GM12878 (cell line): ENCODE results near the gene ACACA. TPM values are rescaled to one million over a fixed set of nuclear protein-coding genes. Genes with fewer than 3 reads are reported as not detected.
A peak's percentile ranks its signal among the peaks of the same experiment; 100 is the strongest.

ENCODE experiments used
- CHD2 ChIP-seq: IDR thresholded peaks from 2 replicates; pipeline ENCODE4 v1.6.1; 2011; ENCODE audit warnings: low read depth, low read length, improper control_type of control experiment, borderline replicate concordance
- CREB1 ChIP-seq: IDR thresholded peaks from 2 replicates; pipeline ENCODE4 v1.6.1; 2012; ENCODE audit warnings: low read depth, mild to moderate bottlenecking, inconsistent platforms
- EED ChIP-seq: sonication (generic); IDR thresholded peaks from 2 replicates; pipeline ENCODE4 v1.6.1; 2016; ENCODE audit warnings: antibody characterized with exemption, low read depth
- EP300 ChIP-seq, 2 experiments: fragments of 150-350 bp in 1 of 2; IDR thresholded peaks; 2 replicates each; pipeline ENCODE4 v1.6.1; 2011 to 2012; ENCODE audit warnings: low read depth in 2 of 2, low read length in 2 of 2, borderline replicate concordance in 1 of 2, improper control_type of control experiment in 1 of 2, inconsistent platforms in 1 of 2; ENCODE audit not compliant: control insufficient read depth in 1 of 2
- ETV6 ChIP-seq, 2 experiments: fragments of 450-650 bp in 1 of 2; IDR thresholded peaks in 1 of 2; conservative IDR thresholded peaks in 1 of 2; 2 replicates each; pipeline ENCODE4 v1.6.1; 2014; ENCODE audit warnings: antibody characterized with exemption in 1 of 2, borderline replicate concordance in 1 of 2, low read depth in 1 of 2, mild to moderate bottlenecking in 1 of 2, moderate library complexity in 1 of 2
- FOS ChIP-seq: IDR thresholded peaks from 3 replicates; pipeline ENCODE4 v1.6.1; 2011; ENCODE audit warnings: borderline replicate concordance; ENCODE audit not compliant: insufficient read length; ENCODE audit errors: extremely low read depth
- GABPA ChIP-seq: IDR thresholded peaks from 2 replicates; pipeline ENCODE4 v1.6.1; 2014; ENCODE audit warnings: antibody characterized with exemption, low read depth, mild to moderate bottlenecking, inconsistent platforms
- GATAD2B ChIP-seq: fragments of 450-650 bp; conservative IDR thresholded peaks from 2 replicates; pipeline ENCODE4 v1.6.1; 2017; ENCODE audit warnings: low read depth, mild to moderate bottlenecking, moderate library complexity
- HCFC1 ChIP-seq: fragments of 150-350 bp; IDR thresholded peaks from 2 replicates; pipeline ENCODE4 v1.6.1; 2014; ENCODE audit warnings: low read length
- HDAC2 ChIP-seq: fragments of 200-600 bp; sonication (generic); IDR thresholded peaks from 2 replicates; pipeline ENCODE4 v1.6.1; 2017
- IKZF2 ChIP-seq, 2 experiments: fragments of 450-650 bp; IDR thresholded peaks; 2 replicates each; pipeline ENCODE4 v1.6.1; 2017; ENCODE audit warnings: mild to moderate bottlenecking in 2 of 2, moderate library complexity in 2 of 2
- JUNB ChIP-seq: IDR thresholded peaks from 2 replicates; pipeline ENCODE4 v1.6.1; 2016; ENCODE audit warnings: antibody characterized with exemption, mild to moderate bottlenecking
- MTA3 ChIP-seq: IDR thresholded peaks from 2 replicates; pipeline ENCODE4 v1.6.1; 2012; ENCODE audit warnings: low read length, inconsistent platforms, borderline replicate concordance
- MXI1 ChIP-seq: fragments of 150-350 bp; IDR thresholded peaks from 2 replicates; pipeline ENCODE4 v1.6.1; 2011; ENCODE audit warnings: low read depth, mild to moderate bottlenecking, inconsistent platforms, low read length, improper control_type of control experiment
- MYC ChIP-seq: IDR thresholded peaks from 2 replicates; pipeline ENCODE4 v1.6.1; 2011; ENCODE audit warnings: mild to moderate bottlenecking, low read length, moderate library complexity, inconsistent platforms; ENCODE audit not compliant: insufficient read depth, insufficient replicate concordance, insufficient read length, severe bottlenecking
- NFIC ChIP-seq: IDR thresholded peaks from 2 replicates; pipeline ENCODE4 v1.6.1; 2012; ENCODE audit warnings: low read depth, mild to moderate bottlenecking, inconsistent platforms, low read length, moderate library complexity
- NR2F1 ChIP-seq: fragments of 450-650 bp; conservative IDR thresholded peaks from 2 replicates; pipeline ENCODE4 v1.6.1; 2017; ENCODE audit warnings: mild to moderate bottlenecking
- PAX5 ChIP-seq: IDR thresholded peaks from 2 replicates; pipeline ENCODE4 v1.6.1; 2011; ENCODE audit warnings: low read depth, low read length, borderline replicate concordance
- PAX8 ChIP-seq: fragments of 450-650 bp; IDR thresholded peaks from 2 replicates; pipeline ENCODE4 v1.6.1; 2017; ENCODE audit warnings: mild to moderate bottlenecking, moderate library complexity
- RFX5 ChIP-seq: IDR thresholded peaks from 2 replicates; pipeline ENCODE4 v1.6.1; 2011; ENCODE audit warnings: low read depth, low read length, improper control_type of control experiment
- SMAD1 ChIP-seq: fragments of 450-650 bp; IDR thresholded peaks from 2 replicates; pipeline ENCODE4 v1.6.1; 2018; ENCODE audit warnings: mild to moderate bottlenecking, low read depth; ENCODE audit not compliant: partially characterized antibody
- SMARCA5 ChIP-seq: fragments of 450-650 bp; IDR thresholded peaks from 2 replicates; pipeline ENCODE4 v1.6.1; 2017; ENCODE audit warnings: mild to moderate bottlenecking
- SPI1 ChIP-seq: IDR thresholded peaks from 2 replicates; pipeline ENCODE4 v1.6.1; 2011; ENCODE audit warnings: low read depth, mild to moderate bottlenecking, low read length, moderate library complexity, borderline replicate concordance; ENCODE audit not compliant: insufficient read depth
- SREBF1 ChIP-seq: IDR thresholded peaks from 2 replicates; pipeline ENCODE4 v1.6.1; 2012; ENCODE audit warnings: mild to moderate bottlenecking, low read length
- TCF7 ChIP-seq: IDR thresholded peaks from 2 replicates; pipeline ENCODE4 v1.6.1; 2014; ENCODE audit warnings: antibody characterized with exemption, borderline replicate concordance
- WRNIP1 ChIP-seq: IDR thresholded peaks from 2 replicates; pipeline ENCODE4 v1.6.1; 2011; ENCODE audit warnings: low read depth, low read length, improper control_type of control experiment, borderline replicate concordance
- ZNF207 ChIP-seq: fragments of 450-650 bp; IDR thresholded peaks from 2 replicates; pipeline ENCODE4 v1.6.1; 2014; ENCODE audit warnings: antibody characterized with exemption, mild to moderate bottlenecking, borderline replicate concordance
- ZNF274 ChIP-seq: IDR thresholded peaks from one replicate; pipeline ENCODE4 v1.8.0; 2011; ENCODE audit not compliant: insufficient read length, insufficient read depth
- ZNF384 ChIP-seq: IDR thresholded peaks from 2 replicates; pipeline ENCODE4 v1.6.1; 2012; ENCODE audit warnings: low read depth, mild to moderate bottlenecking, low read length, improper control_type of control experiment, borderline replicate concordance
- polyA plus RNA-seq, 11 experiments: library from polyadenylated mRNA; depleted of rRNA in 4 of 11; unstranded in 6 of 11; stranded (reverse) in 5 of 11; fragments of >200 nt; fragmentation: Nextera tagmentation in 4 of 11; fragmentation: Illumina TruSeq in 1 of 11; extraction: Ambion mirVana in 4 of 11; extraction: Trizol in 1 of 11; gene quantifications; 1 replicate in 1 of 11; 2 replicates in 10 of 11; pipeline versions ENCODE4 v1.2.1 to v1.2.3, GENCODE V29; 2011 to 2016; ENCODE audit warnings: inconsistent platforms in 2 of 11, missing spikeins in 2 of 11, low read depth in 1 of 11
- total RNA-seq, 4 experiments: library from RNA; depleted of rRNA in 3 of 4; stranded (reverse); fragments of >200 nt in 3 of 4; fragmentation: Illumina TruSeq in 1 of 4; extraction: Trizol in 1 of 4; gene quantifications; 2 replicates each; pipeline versions ENCODE4 v1.2.1 to v1.2.3, GENCODE V29; 2013 to 2021
- TF ChIP-seq, protein P1 (sequence below): fragments of 450-650 bp; IDR thresholded peaks from 2 replicates; pipeline ENCODE4 v1.6.1; 2016; ENCODE audit warnings: mild to moderate bottlenecking
- TF ChIP-seq, protein P2 (sequence below): IDR thresholded peaks from 2 replicates; pipeline ENCODE4 v1.6.1; 2011; ENCODE audit warnings: borderline replicate concordance, low read depth, mild to moderate bottlenecking, moderate library complexity, low read length; ENCODE audit not compliant: insufficient read depth, poor library complexity, severe bottlenecking

ACACA gene
- total and polyA plus RNA-seq, 10 of the 15 experiments (the other 5 are each of a cell fraction or from before 2014, with no cell fraction given): 12.9 to 74.2 (median 32.0) TPM

DNA sequence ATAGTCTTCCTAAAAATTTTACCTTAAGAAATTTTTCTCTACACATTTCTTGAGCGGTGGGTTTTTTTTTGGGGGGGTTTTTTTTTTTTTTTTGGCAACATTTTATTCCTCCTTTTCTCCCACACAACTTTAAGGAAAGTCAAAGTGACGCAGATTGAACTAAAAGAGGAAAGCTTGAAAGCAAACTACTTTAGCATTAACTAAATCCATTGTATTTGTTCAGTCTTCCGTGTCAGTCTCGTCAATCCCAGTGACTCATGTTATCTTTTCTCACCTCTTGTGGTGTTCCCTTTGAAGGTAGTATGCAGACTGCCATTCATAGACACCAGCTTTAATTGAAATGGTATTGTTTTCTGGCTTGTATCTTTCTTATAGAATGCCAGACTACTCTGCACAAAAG, 39.4 kb upstream of the ACACA start (continued):
- peak; percentile 63; the same call in 1 of the 2 replicates for TF ChIP-seq NFIC
- TF ChIP-seq JUNB: peak; percentile 43
- TF ChIP-seq CREB1: peak; percentile 47; the same call in 1 of the 2 replicates
- no peak for TF ChIP-seq SMARCA5
- TF ChIP-seq IKZF2 (IDR thresholded peaks at IDR 0.05): peak; percentile 99
- TF ChIP-seq PAX8: no peak; the same call in 1 of the 2 replicates
- TF ChIP-seq EED: peak; percentile 72
- no peak for TF ChIP-seq HCFC1
- TF ChIP-seq, protein P1, sequence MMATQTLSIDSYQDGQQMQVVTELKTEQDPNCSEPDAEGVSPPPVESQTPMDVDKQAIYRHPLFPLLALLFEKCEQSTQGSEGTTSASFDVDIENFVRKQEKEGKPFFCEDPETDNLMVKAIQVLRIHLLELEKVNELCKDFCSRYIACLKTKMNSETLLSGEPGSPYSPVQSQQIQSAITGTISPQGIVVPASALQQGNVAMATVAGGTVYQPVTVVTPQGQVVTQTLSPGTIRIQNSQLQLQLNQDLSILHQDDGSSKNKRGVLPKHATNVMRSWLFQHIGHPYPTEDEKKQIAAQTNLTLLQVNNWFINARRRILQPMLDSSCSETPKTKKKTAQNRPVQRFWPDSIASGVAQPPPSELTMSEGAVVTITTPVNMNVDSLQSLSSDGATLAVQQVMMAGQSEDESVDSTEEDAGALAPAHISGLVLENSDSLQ: peak; percentile 89
- 0 out of 2 replicates have a peak, but pooled peaks have one; percentile 26 for TF ChIP-seq GATAD2B
- TF ChIP-seq, protein P2, sequence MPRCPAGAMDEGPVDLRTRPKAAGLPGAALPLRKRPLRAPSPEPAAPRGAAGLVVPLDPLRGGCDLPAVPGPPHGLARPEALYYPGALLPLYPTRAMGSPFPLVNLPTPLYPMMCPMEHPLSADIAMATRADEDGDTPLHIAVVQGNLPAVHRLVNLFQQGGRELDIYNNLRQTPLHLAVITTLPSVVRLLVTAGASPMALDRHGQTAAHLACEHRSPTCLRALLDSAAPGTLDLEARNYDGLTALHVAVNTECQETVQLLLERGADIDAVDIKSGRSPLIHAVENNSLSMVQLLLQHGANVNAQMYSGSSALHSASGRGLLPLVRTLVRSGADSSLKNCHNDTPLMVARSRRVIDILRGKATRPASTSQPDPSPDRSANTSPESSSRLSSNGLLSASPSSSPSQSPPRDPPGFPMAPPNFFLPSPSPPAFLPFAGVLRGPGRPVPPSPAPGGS: no peak
- peak; percentile 2; the same call in 1 of the 2 replicates for TF ChIP-seq SPI1
- TF ChIP-seq MXI1: no peak
- no peak for TF ChIP-seq GABPA
- no peak for TF ChIP-seq MTA3
- TF ChIP-seq EP300 (IDR thresholded peaks at IDR 0.05; ENCODE audit: borderline replicate concordance in 1 of 2, control insufficient read depth in 1 of 2, low read depth in 2 of 2, low read length in 2 of 2): peak; percentile 95 to 97; a peak in 3 of 4 replicates
- TF ChIP-seq SREBF1: no peak
- peak; percentile 67; the same call in 1 of the 2 replicates for TF ChIP-seq CHD2
- no peak for TF ChIP-seq MYC
- no peak for TF ChIP-seq WRNIP1
- peak; percentile 74 for TF ChIP-seq NR2F1
- TF ChIP-seq RFX5: no peak
- no peak for TF ChIP-seq ZNF274
- no peak for TF ChIP-seq HDAC2
- peak; percentile 91; the same call in 1 of the 2 replicates for TF ChIP-seq PAX5
- TF ChIP-seq TCF7: peak; percentile 55; the same call in 1 of the 2 replicates
- no peak for TF ChIP-seq ZNF207
- TF ChIP-seq FOS: no peak
- no peak for TF ChIP-seq ETV6 (conservative IDR thresholded peaks at IDR 0.05 in 1 of 2, IDR thresholded peaks at IDR 0.05 in 1 of 2; ENCODE audit: borderline replicate concordance in 1 of 2, low read depth in 1 of 2)
- peak; percentile 84 for TF ChIP-seq ZNF384
- no peak for TF ChIP-seq SMAD1
